NCI-H460 (cell line): ENCODE data around the gene SLC35F3. TPM values are rescaled to one million over a fixed set of nuclear protein-coding genes. Genes with fewer than 3 reads are reported as not detected.
"Not testable (repeated sequence)": the region's sequence is repeated elsewhere in the genome, so short reads cannot be mapped to it uniquely, and the experiment has no call there.

Experiments
- DNase-seq: peaks from one replicate; pipeline ENCODE4 v3.0.0-alpha.2; 2016; ENCODE audit warnings: low read depth; ENCODE audit errors: extremely low read depth
- polyA plus RNA-seq: library from polyadenylated mRNA; depleted of rRNA; stranded (reverse); fragments of >200 nt; gene quantifications from 2 replicates; pipeline ENCODE4 v1.2.3, GENCODE V29; 2014; cell fraction: nucleus; rRNA removed
- total RNA-seq: library from RNA; depleted of rRNA; stranded (reverse); fragments of >200 nt; shearing (Covaris generic); gene quantifications from 2 replicates; pipeline ENCODE4 v1.2.3, GENCODE V29; 2014; rRNA removed

Gene SLC35F3
- total RNA-seq = 2.5 and 3.5 TPM in 2 replicates
- polyA plus RNA-seq = 0.24 and 2.2 TPM in 2 replicates

- DNase-seq = peak; percentile 60
Measured at GRCh38 chr1:233904633-233905415, at the start of gene SLC35F3. Gene SLC35F3 (plus strand): TSS chr1:233904676.

GRCh38 chr1:233859446-233859845 is 45.0 kb upstream of the SLC35F3 start:
- no peak for DNase-seq

- no peak for DNase-seq
Measured at GRCh38 chr1:233863901-233864545, 40.5 kb upstream of the SLC35F3 start.

- no peak for DNase-seq
Measured at GRCh38 chr1:233864578-233864977, 39.9 kb upstream of the SLC35F3 start.

- no peak for DNase-seq
Measured at GRCh38 chr1:233865216-233865615, 39.3 kb upstream of the SLC35F3 start.

GRCh38 chr1:233865902-233866301 is 38.6 kb upstream of the SLC35F3 start:
- DNase-seq = no peak

GRCh38 chr1:233867028-233867427 is 37.4 kb upstream of the SLC35F3 start:
- no peak for DNase-seq

- DNase-seq = no peak
Measured at GRCh38 chr1:233868461-233868860, 36.0 kb upstream of the SLC35F3 start.

GRCh38 chr1:233869680-233870079 is 34.8 kb upstream of the SLC35F3 start:
- DNase-seq = no peak

- no peak for DNase-seq
Measured at GRCh38 chr1:233873666-233874065, 30.8 kb upstream of the SLC35F3 start.

GRCh38 chr1:233879841-233880240 is 24.6 kb upstream of the SLC35F3 start:
- DNase-seq = no peak

GRCh38 chr1:233883671-233884070 is 20.8 kb upstream of the SLC35F3 start:
- DNase-seq = no peak

GRCh38 chr1:233884461-233885151 is 19.9 kb upstream of the SLC35F3 start:
- DNase-seq = no peak

GRCh38 chr1:233885196-233885920 is 19.1 kb upstream of the SLC35F3 start:
- no peak for DNase-seq

- not testable (repeated sequence) for DNase-seq
Measured at GRCh38 chr1:233891151-233891550, 13.3 kb upstream of the SLC35F3 start.

- DNase-seq = no peak
Measured at GRCh38 chr1:233897325-233898162, 6.9 kb upstream of the SLC35F3 start.

GRCh38 chr1:233901495-233901894 is 3.0 kb upstream of the SLC35F3 start:
- DNase-seq = no peak

- no peak for DNase-seq
Measured at GRCh38 chr1:233905416-233906051, 1.1 kb downstream of the SLC35F3 start.

- DNase-seq = no peak
Measured at GRCh38 chr1:233907151-233907550, 2.7 kb downstream of the SLC35F3 start.
